LNCaP clone FGC (cell line): Measurements from ENCODE around the gene C1QTNF8.

ENCODE experiments used
- DNase-seq: peaks from one replicate; pipeline ENCODE4 v3.0.0-alpha.2; 2011; ENCODE audit warnings: low read depth
- H3K4me3 ChIP-seq: 2 replicates; pipeline ENCODE4 v1.5.1; 2011; ENCODE audit warnings: mild to moderate bottlenecking, low read depth, low read length, control low read depth
- TF ChIP-seq, protein P1 (sequence below): IDR thresholded peaks from 2 replicates; pipeline ENCODE4 v1.5.1; 2012; ENCODE audit warnings: mild to moderate bottlenecking; ENCODE audit not compliant: control insufficient read depth, insufficient read depth; ENCODE audit errors: extremely low read depth

Gene C1QTNF8

DNA sequence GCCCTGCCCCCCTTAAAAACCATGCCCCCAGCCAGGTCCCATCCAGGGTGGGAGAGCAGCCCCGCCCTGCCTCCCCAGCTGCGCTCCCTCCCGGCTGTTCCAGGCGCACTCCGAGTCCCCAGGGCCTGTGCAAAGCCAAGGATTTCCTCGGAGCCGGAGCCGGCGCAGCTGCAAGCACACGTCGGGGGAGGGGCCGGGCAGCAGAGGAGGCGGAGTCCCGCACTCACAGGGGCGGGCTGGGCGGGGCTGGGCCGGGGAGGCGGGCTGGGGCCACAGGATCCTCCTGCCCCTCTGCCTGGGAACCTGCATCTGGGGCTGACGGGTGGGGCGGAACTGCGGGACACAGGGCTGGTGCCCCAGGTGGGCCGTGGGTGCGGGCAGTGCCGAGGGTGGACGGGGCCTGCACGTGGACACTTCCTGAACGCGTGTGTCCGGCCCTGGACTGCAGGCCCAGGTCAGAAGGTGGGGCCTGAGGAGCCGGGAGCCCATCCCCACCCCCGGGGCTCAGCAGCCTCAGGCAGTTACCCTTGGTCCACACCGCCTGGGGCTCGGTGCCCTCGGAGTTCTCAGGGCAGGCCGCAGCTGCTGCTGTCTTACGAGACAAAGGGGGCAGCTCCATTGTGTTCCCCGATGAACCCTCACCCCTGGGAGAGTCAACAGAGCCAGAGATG, 47.5 kb downstream of the C1QTNF8 start:
- DNase-seq, result no peak
- TF ChIP-seq, protein P1, sequence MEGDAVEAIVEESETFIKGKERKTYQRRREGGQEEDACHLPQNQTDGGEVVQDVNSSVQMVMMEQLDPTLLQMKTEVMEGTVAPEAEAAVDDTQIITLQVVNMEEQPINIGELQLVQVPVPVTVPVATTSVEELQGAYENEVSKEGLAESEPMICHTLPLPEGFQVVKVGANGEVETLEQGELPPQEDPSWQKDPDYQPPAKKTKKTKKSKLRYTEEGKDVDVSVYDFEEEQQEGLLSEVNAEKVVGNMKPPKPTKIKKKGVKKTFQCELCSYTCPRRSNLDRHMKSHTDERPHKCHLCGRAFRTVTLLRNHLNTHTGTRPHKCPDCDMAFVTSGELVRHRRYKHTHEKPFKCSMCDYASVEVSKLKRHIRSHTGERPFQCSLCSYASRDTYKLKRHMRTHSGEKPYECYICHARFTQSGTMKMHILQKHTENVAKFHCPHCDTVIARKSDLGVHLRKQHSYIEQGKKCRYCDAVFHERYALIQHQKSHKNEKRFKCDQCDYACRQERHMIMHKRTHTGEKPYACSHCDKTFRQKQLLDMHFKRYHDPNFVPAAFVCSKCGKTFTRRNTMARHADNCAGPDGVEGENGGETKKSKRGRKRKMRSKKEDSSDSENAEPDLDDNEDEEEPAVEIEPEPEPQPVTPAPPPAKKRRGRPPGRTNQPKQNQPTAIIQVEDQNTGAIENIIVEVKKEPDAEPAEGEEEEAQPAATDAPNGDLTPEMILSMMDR, result no peak
- H3K4me3 ChIP-seq, result no peak overlapping the region

DNA sequence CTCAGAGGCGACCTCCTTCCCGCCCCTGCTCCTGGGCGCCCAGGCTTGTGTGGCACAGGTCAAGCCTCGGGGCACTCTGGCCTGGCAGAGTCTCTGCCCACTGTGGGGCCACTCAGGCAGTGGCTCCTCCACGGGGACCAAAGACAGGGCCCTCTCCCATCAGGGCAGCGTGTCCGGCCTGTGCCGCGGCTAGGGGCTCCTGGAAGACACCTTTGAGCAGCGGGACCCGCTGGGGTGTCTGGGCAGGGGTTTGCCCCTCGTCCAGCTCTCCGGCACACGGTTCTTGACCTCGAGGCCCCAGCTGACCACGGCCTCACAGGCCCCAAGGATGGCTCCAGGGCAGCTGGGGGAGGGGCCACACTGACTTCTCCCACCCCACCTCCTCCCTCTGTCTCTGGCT, 48.2 kb downstream of the C1QTNF8 start:
- DNase-seq, result no peak
- H3K4me3 ChIP-seq, result no peak overlapping the region
- TF ChIP-seq, protein P1, result no peak

DNA sequence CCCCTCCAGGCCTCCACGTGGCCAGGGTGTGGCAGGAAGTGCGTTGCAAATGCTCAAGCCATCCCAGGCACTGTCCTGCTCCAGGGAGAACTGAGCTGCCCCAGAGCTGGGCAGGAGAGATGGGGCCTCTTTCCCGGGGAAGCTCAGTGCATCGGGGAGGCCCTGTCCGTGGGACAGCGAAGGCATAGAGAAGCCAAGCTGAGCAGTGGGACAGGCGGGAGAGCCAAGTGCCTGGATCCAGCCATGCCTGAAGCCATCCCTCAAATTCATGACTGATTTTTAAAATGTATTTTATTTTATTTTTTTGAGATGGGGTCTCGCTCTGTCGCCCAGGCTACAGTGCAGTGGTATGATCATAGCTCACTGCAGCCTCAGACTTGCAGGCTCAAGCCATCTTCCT, 48.9 kb downstream of the C1QTNF8 start:
- TF ChIP-seq, protein P1, result no peak
- DNase-seq, result no peak
- no peak overlapping the region for H3K4me3 ChIP-seq

GRCh38 chr16:1045993-1046911, 49.8 kb downstream of the C1QTNF8 start:
- TF ChIP-seq, protein P1, result no peak
- DNase-seq, result no peak
- no peak overlapping the region for H3K4me3 ChIP-seq

DNA sequence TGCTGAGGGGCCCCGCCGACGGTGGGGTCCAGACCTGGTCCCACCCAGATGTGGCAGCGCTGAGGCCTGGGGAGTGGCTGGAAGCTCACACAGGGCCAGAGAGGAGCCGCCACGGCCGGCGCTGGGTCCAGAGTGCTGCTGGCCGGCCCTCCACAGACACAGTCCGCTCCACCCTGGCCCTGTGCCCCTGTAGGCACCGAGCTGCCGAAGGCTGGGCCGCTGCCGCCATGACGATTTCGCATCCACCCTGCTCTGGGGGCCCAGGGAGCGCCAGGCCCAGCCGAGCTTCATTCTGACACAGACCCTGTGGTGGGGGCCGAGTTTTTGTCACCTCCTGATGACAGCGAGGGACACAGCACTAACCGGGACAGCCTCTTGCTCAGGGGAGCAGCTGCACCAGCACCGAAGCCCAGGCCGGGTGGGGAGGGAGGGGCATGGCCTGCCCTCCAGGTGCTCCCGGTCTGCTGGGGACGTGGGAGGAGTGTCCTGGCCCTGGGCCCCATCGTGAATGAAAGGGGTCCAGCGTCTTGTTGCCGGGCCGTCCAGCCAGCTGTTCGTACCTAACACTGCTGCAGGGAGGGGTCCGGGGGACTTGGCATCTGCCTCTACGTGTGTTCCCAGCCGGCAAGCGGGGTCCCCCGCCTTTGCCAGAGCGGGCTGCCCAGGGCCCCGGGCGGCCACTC, 50.6 kb downstream of the C1QTNF8 start:
- no peak for DNase-seq
- TF ChIP-seq, protein P1, result no peak
- no peak overlapping the region for H3K4me3 ChIP-seq

DNA sequence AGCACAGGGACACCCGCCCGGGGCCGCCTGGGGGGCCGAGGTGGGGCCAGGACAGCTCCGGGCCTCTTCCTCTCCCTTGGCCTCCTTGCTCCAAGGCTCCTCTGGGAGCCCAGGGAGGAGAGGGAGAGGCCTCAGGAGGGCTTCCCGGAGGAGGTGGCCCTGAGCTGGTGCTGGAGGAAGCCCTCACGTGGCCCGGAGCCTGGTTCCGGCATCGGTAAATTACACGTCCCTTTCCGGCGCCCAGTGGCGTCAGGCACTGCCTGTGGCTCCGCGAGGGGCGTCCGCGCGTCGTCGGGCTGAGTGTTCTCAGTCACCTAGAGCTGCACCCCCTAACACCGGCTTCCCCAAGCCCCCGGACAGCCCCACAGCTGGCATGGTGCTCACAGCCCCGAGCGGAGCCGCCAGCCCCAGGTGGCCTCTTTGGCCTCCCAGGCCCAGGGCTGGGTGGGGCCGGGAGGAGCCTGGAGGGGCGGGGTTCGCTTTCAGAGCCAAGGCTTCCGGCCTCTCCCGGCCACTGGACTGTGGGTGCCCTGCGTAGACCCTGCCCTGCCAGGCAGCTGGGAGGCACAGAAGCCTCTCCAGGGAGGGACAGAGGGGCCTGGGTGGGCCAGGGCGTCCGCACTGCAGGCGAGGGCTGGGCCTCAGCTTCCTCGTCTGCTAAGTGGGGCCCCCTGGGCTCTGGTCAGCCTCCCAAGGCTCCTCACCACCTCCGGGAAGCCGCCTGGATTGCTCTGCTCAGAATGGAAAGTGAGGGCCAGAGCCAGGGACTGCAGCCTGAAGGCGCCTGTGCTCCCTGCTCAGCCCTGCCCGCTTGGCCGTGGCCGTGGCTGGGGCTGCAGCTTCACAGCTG, 51.4 kb downstream of the C1QTNF8 start:
- no peak for DNase-seq

More for the DNA sequence above, 51.4 kb downstream of the C1QTNF8 start:
- TF ChIP-seq, protein P1, result no peak
- no peak overlapping the region for H3K4me3 ChIP-seq
